T follicular helper cell (primary cell): ENCODE results near the gene NLGN3.
A peak's percentile ranks its signal among the peaks of the same experiment; 100 is the strongest.
"Not testable (repeated sequence)": the region's sequence is repeated elsewhere in the genome, so short reads cannot be mapped to it uniquely, and the experiment has no call there.

ENCODE experiments used
- DNase-seq: peaks from one replicate; pipeline ENCODE4 v3.0.0-alpha.2; 2020; ENCODE audit warnings: low read depth

The NLGN3 gene

DNA sequence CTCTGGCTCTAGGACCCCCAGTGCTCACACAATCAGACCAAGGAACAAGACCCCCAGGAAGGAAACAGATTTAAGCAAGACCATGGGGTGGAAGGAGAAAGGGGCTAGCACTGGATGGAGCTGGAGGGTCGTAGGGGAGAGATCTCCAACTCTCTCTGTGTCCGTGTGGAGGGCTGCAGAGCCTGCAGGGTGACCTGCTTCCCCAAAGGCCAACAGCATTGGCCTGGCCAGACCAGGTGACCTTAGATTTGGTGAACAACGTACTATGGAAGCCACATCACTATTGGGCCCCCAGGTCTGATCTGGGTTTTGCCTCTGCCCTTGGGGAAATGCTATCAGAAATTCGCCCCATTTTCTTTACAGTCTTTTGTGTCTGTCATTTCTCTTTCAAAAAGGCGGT lies 26.0 kb downstream of the NLGN3 start:
- no peak for DNase-seq

DNA sequence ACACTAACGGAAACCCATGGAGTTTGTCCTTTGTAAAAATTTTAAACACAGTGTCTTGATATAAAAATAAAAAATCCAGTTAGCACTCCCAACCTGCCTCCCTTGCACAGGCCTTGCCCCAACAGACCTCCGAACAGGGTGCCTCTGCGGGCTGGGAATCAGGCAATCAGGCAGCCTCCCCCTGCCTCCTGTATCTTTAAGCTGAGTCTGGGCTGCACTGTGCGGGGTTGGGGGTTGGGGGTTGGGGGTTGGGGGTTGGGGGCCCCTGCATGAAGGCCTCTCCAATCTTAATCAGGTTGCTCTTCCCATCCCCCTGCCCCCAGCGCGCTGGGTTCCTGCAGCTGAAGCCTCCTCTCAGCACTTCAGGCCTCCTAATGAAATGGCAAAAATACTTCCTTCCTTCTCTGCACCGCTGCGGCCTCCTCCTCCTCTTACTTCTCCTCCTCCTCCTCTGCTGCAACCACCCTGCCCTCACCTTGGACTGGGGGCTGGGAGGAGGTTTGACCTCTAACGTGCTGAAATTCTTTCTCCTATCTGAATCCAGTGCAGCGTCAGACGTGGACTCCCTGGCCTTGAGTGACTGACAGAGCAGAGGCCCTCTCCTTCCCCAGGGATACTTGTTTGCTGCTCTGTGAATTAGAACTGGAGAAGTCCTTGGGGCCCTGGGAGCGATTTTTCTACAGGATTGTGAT lies 26.6 kb downstream of the NLGN3 start:
- DNase-seq, result no peak

DNA sequence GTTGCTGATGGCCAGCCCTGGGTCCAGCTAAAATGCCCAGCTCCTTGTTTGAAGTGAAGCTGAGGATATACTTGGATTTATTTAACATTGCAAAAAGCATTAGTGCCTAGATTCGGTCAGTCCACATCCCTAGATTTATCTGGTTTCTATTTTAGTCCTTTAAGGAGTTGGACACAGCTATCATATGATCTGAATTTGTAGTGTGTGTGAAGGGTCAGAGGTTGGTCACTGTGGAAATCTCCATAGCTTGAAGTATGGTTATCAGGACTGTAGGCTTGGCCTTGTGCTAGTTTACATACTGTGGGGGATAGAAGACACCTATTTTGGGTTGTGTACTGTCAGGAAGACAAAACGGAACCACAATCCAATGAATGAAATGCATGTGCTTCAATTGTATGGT lies 28.8 kb downstream of the NLGN3 start:
- DNase-seq, result no peak

DNA sequence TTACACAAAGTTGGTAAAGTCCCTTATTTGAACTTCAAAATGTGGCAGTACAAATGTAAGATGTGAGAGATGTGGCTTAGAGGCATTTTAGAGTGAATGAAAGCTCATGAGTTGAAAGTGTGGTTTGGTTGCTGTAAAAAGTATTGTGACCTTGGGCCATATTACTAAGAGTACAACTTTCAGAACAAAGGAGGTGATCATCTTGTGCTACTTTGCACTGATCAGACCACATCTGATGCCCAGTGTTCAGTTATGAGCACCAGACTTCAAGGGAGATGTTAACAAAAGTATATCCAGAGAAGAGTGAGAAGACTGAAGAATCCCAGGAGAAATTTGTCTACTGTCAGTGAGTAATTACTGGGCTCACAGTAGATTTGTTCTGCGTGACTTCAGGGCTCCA lies 30.2 kb downstream of the NLGN3 start:
- no peak for DNase-seq

DNA sequence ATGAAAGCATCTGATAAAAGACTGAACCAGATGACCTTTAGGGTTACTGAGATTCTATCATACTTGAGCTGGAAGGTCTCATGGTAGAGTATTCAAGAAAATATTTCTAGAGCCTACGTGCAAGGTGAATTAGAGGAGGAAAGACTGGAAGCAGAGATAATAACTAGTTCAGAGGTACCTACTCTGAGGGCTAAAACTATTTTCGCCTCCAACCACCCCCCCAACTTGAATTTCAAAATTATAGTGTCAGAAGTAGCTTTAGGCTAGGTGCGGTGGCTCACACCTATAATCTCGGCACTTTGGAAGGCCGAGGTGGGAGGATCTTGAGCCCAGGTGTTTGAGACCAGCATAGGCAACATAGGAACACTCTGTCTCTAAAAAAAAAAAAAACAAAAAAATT lies 30.9 kb downstream of the NLGN3 start:
- DNase-seq, result no peak

DNA sequence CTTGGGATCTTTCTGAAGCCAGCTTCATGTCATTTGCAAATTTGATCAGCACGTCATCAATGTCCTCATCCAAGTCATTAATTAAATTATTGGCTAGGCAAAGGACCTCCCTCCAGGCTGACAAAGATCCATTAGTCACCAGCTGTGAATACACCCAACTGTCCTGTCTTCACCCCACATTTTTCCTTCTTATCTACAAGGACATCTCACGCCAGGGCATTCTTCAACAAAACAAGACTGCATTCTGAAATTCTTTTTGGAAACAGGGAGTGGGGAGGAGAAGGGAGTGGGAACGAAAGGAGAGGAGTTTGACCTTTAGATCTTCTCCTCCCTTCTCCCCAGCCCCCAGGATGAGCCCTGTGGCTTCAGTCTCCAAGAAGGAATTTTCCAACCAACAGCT lies 32.7 kb downstream of the NLGN3 start:
- DNase-seq, result no peak

DNA sequence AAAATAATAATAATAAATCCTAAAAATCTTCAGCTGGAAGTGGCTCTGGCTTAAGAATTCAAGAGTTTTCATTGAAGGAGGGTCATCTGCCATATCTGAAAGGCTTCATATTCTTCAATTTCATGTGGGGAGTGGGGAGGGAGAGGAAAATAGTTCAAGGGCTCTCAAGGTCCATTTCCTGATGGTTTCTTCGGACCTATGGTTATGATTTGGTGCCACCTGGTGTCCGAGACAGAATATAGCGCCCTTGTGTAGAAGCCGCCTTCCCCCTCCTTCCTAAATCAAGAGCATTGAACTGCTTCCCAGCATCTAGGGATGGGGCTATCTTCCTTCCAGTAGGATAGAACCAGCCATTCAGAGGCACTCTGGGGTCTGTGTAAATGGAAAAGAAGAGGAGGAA lies 34.3 kb downstream of the NLGN3 start:
- DNase-seq, result peak; percentile 20

DNA sequence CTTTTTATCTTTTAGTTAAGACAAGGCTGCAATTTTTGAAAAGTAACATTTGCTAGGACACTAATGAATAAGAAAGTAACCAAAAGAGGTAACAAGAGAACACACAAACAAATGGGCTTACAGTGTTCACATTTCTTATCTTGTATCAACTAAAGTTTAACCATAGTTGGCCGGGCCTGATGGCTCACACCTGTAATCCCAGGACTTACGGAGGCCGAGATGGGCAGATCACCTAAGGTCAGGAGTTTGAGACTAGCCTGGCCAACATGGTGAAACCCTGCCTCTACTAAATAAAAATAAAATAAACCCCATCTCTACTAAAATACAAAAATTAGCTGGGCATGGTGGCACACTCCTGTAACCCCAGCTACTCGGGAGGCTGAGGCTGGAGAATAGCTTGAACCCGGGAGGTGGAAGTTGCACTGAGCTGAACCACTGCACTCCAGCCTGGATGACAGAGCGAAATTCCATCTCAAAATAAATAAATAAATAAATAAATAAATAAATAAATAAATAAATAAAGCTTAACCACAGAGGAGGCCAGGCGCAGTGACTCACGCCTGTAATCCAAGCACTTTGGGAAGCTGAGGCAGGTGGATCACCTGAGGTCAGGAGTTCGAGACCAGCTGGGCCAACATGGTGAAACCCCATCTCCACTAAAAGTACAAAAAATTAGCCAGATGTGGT lies 36.1 kb downstream of the NLGN3 start:
- DNase-seq, result not testable (repeated sequence)

DNA sequence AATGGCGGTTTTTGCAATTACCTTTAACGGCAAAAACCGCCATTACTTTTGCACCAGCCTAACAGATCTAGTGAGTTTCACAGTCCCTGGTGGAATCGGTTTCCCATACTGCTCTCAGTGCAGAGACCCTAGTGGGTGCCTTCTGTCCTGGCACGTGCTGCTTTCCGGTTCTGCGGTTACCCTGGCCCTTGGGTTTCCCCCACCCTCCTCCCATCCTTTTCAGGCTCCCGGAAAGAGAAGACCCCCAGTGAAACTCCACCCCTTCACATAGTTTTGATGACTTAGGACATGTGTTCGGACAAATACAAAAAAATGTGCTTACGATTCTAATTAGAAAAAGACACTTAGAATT lies 36.9 kb downstream of the NLGN3 start:
- DNase-seq, result peak; percentile 12

DNA sequence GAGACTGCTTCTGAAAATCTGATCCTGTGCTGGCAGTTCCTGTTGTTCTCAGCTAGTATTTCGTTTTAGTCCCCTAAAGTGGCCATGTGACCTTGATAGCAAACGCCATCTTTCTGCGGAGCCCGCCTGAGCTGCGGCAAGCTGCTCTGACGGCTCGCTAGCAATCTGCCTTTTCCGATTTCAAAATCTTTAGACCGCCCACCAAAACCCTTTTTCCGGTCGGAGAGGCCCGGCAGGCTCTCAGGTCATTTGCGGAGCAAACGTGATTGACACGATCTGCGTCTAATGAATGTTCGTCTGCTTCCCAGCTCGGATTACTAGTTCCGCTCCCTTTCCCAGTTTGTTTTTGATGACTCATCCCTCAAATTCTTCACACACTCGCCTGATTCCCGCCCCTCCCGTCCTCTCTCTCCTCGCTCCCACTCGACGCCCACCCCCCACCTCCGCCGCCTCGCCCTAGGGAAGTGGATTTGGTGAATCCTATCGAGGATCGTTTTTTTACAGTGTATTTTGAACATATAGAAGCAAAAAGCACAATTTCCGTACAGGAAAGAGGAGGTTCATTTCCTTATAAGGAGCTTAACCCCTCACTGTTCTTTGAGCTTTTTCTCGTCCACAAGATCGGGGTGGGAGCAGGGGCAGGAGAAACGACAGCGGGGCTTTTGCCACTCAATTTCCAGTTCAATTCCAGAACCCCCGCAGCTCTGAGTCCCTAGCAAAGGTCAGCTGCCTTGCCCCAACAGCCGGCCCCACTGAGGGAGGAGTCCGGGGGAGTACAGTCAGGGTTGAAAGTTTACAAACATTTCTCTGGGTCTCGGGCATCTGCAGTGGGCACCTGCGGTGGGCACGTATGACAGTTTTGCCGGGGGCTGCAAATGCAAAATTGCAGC lies 37.5 kb downstream of the NLGN3 start:
- DNase-seq, result peak; percentile 68

DNA sequence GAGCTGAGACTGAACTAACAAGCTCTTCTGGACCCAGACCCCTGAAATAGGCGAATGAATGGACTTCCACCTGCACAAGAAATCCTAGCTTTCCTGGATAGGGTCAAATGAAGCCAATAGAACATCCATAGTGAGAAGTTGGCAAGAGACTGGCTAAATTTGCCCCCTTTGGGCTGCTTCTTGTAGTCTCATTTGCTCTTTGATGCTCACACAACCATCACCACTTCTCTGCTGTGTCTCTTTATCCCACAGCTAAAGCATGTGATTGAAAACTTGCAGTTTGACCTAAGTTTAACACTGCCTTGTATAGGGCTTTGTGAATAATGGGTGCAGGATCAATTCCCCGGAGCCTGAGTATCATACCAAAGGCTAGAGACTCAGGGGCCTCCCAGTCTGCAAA lies 38.2 kb downstream of the NLGN3 start:
- no peak for DNase-seq

DNA sequence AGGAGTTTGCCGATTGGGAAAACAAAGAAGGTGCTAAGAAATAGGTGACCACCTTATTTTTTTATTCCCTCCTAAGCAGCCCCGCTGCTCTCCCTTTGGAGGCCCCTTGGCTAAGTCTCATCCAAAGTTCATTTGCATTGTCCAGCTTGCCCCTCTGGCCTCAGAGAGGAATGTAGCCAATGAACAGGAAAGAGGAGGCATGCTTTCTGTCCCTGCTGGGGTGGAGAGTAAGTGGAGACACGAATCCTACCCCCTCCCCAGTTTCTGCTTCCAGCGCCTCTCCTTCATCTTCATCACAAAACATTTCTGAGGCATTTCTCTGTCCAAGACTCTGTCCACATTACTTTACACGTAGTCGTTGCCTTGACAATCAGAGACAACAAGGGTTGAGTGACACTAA lies 38.7 kb downstream of the NLGN3 start:
- DNase-seq, result no peak

DNA sequence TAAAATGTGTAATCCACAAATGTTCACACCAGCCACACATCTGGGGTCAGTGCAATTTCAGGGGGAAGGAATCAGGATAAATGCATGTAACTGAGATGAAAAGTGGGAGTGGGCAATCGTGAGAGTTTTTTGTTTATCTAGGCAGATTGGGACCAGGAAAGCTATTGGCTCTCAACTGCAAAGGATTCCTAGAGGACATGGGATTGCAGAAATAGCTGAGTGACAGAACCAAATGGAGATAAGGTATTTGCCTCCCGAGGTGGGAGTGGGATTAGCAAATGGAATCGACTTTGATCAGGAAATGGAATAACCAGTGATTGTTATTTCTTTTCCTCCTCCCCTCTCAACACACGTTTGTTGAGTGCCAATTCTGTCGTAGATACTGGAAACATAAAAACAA lies 39.5 kb downstream of the NLGN3 start:
- DNase-seq, result no peak

DNA sequence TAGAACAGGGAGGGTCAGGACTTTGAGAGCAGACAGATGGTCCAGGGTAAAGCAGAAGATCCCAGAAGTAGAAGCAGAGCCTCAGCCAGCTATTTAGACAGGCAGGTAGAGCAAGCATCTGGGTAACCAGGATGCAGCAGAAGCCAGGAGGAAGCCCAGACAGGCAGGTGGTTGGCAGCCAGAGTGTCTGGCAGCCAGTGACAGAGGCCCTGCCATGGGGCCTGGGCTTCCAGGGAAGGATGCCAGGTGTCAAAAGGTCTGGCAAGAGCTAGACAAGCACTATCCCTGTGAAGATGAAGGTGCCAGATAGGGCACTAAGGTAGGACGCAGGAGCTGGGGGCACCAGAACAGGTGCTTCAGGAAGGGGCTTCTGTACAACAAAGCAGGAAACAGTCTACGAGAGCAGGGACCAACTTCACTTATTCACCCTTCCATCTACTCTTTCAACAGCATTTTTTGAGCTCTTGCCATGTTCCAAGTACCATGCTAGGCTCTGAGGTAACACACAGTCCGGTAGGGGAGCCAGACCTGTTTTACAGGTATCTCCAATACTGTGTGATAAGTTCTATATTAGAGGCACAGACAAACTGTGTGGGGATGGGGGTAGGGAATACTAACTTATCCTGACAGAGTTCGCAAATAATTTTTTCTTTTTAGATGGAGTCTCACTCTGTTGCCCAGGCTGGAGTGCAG lies 40.3 kb downstream of the NLGN3 start:
- DNase-seq, result no peak

DNA sequence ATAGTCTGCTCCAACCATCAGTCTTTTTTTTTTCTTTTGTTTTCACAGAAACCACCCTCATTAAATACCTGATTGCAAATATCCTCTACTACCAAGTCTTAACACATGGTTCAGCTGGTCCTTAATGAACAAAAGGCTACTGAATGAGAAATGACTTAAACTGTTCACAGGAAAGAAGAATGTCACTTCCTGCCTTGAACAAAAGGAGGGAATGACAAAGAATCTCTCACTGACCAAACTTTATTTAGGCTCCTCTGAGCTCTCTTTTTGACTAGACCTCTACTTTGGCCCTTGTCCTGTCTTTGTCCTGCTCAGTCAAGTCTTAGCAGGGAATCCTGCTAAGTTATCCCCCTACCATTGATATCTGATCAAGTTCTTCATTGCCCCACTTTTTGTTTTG lies 46.6 kb downstream of the NLGN3 start:
- no peak for DNase-seq

DNA sequence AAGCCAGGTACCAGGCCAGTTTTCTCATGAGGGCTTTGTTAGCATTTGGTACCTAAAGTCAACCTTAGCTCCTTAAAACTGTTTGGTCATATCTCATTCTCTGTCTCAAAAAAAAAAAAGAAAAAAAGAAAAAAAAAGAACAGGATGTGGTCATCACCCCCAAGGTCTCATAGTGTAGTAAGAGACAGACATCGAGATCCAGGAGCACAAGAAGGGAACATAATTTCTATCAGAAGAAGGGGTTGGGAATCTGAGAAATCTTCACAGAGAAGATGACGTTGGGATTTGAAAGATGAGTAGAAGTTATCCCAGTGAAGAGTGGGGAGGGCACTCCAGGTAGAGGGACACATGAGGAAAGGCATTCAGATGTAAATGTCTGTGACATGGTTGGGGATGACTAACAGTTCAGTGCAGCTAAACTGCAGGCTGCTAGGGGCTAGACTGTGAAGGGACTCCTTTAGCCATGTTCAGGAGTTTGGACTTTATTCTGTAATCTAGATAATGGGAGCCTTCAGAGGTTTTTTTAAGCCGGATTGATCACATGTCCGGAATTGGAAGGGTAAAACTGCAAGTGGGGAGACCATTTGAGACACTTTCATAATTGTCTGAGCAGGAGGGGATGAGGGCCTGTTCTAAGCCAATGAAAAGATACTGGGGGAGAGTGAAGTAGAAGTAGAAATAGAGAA lies 51.5 kb downstream of the NLGN3 start:
- DNase-seq, result no peak

DNA sequence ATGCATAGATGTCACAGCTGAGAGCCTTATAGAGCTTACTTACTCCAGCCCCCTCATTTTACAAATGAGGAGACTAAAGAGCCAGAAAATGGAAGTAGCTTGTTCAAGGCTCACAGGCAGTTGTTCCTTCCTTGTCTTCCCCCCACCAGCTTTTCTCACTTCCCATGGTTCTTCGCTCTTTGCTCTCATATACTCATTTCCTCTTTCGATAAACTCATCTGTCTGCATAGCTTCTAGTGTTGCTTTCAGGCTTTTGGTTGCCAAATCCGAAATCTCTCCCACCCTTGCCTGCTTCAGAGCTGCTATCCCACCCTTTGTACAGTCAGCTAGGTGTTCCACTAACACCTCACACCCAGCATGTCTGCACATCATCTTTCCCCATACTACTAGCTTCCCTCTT lies 53.4 kb downstream of the NLGN3 start:
- no peak for DNase-seq

DNA sequence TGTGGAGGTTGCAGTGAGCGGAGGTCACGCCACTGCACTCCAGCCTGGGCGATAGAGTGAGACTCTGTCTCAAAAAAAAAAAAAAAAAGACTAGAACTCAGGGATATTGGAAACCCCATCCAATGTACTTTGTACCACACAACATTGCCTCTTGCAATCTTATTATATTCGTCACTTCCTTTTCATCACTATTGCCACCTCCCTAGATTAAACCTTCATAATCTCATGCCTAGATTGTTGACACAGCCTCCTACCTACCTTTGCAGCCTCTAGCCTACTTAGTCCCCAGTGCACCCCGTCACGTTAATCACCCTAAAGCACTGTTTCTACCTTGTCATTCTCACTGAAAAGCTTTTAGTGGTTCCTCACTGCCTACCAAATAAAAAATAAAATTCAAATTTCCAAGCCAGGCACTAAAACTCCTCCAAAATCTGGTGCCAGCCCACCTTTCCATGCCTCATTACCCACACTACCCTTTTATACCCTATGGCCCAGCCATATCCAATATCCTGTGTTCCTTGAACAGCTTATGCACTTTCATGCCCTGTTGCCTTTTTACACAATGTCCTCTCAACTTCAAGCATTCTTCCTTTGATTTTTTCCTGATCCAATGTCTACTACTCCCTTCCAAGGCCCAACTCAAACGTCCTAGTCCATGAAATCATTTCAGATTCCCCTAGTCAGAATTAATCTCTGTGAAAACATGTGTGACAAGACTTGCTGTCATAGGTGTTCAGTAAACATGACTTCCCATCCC lies 54.8 kb downstream of the NLGN3 start:
- DNase-seq, result no peak

DNA sequence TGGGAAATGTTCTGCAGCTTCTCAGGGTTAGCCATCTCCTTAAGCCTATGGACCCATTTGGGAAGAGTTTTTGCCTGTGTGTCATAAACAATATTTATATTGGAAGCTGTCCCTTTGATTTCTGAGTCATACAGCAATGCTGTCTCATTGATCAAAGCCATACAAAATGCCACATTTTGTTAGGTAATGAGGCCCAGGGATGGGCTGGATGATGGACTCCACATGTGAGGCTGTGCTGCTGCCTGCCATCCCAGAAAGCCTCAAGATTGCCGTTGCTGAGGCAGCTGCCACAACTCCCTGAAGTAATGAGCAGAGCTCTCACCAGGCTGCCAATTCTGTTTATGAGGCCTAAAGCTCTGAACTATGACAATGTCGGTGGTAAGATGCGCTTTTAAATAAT lies 66.2 kb downstream of the NLGN3 start:
- no peak for DNase-seq

DNA sequence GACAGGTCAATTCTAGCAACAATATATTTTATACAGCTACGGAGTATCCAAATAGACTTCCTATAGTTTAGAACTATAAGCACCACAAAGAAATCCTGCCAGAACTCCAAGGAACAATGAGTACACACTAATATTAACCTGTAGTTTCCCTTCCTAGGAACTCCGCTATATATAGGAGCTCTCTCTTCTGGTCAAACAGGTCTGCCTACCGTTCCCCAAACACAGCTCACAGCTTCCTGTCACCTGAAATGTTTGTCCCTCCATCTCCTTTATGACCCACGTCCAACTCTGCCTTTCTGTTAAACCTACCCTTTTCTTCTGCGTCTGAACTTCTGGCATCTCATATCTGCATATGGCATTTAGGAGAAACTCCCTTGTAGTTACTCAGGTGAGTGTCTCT lies 67.9 kb downstream of the NLGN3 start:
- no peak for DNase-seq

DNA sequence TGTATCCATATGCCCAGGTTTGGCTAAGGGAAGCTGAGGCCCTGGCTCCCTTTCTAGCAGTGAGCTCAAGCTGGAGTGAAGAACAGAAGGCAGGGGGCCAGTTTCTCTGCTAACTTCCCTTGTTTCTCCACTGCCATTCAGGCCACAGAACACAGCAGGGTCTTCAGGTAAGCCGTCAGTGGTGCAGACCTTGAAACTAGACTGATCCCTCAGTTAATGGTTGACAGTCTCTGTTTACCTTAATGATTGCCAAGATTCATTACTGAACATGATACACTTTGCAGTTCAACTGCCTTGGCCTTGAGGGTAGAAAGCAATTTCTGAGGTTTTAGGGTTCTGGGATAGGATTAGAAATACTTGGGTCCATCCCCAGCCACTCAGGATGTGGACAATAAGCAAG lies 69.5 kb downstream of the NLGN3 start:
- no peak for DNase-seq
